ENCODE results near the gene OR52K2.
"Not testable (repeated sequence)": the region's sequence is repeated elsewhere in the genome, so short reads cannot be mapped to it uniquely, and the experiment has no call there.

The OR52K2 gene

GRCh38 chr11:4481240-4481582 lies 32.1 kb downstream of the OR52K2 start:
- H3K27ac ChIP-seq (ENCODE audit: low read length), result no peak overlapping the region
- H3K9me3 ChIP-seq (ENCODE audit: control insufficient read depth in 1 of 2, low read length in 2 of 2), result no peaks in the 10 kb centered on the region
- no peaks in the 10 kb centered on the region for H3K27me3 ChIP-seq (ENCODE audit: low read depth, low read length)
- H3K4me1 ChIP-seq (ENCODE audit: control insufficient read depth in 1 of 2, insufficient read depth in 2 of 2, low read length in 2 of 2), result no peaks in the 10 kb centered on the region
- no peaks in the 10 kb centered on the region for H3K36me3 ChIP-seq (ENCODE audit: control insufficient read depth in 1 of 2, insufficient read depth in 2 of 2, low read length in 2 of 2)
- no peak overlapping the region for H3K4me3 ChIP-seq (ENCODE audit: low read depth in 1 of 2, low read length in 2 of 2)

- H3K4me3 ChIP-seq (ENCODE audit: low read depth in 1 of 2, low read length in 2 of 2), result no peak within 1 kb of the TSS
- H3K27ac ChIP-seq (ENCODE audit: low read length), result no peak within 1 kb of the TSS
- H3K9me3 ChIP-seq (ENCODE audit: control insufficient read depth in 1 of 2, low read length in 2 of 2), result no peaks in the 10 kb centered on the region
- no peaks in the 10 kb centered on the region for H3K36me3 ChIP-seq (ENCODE audit: control insufficient read depth in 1 of 2, insufficient read depth in 2 of 2, low read length in 2 of 2)
- no peaks in the 10 kb centered on the region for H3K4me1 ChIP-seq (ENCODE audit: control insufficient read depth in 1 of 2, insufficient read depth in 2 of 2, low read length in 2 of 2)
- no peaks in the 10 kb centered on the region for H3K27me3 ChIP-seq (ENCODE audit: low read depth, low read length)
These were observed 33.4 kb downstream of the OR52K2 start, which contains the start of gene OR52K1 for GRCh38 chr11:4482445-4482844. TSS of gene OR52K1 (plus strand) at chr11:4482646. CDS start at chr11:4488901, 6,255 bp downstream.

- Histone ChIP-seq H3K27ac (ENCODE audit: low read length) (no peak overlapping the region), H3K4me3 (ENCODE audit: low read depth in 1 of 2, low read length in 2 of 2) (no peak overlapping the region), H3K4me1 (ENCODE audit: control insufficient read depth in 1 of 2, insufficient read depth in 2 of 2, low read length in 2 of 2) (no peaks in the 10 kb centered on the region), H3K27me3 (ENCODE audit: low read depth, low read length) (no peaks in the 10 kb centered on the region), H3K9me3 (ENCODE audit: control insufficient read depth in 1 of 2, low read length in 2 of 2) (no peaks in the 10 kb centered on the region), H3K36me3 (ENCODE audit: control insufficient read depth in 1 of 2, insufficient read depth in 2 of 2, low read length in 2 of 2) (no peaks in the 10 kb centered on the region)
These were observed 35.2 kb downstream of the OR52K2 start for GRCh38 chr11:4484310-4484709.

GRCh38 chr11:4491405-4491804 lies 42.3 kb downstream of the OR52K2 start:
- H3K27me3 ChIP-seq (ENCODE audit: low read depth, low read length); H3K4me1 ChIP-seq (ENCODE audit: control insufficient read depth in 1 of 2, insufficient read depth in 2 of 2, low read length in 2 of 2); H3K27ac ChIP-seq (ENCODE audit: low read length); H3K36me3 ChIP-seq (ENCODE audit: control insufficient read depth in 1 of 2, insufficient read depth in 2 of 2, low read length in 2 of 2); H3K9me3 ChIP-seq (ENCODE audit: control insufficient read depth in 1 of 2, low read length in 2 of 2); H3K4me3 ChIP-seq (ENCODE audit: low read depth in 1 of 2, low read length in 2 of 2): not testable (repeated sequence)

GRCh38 chr11:4491878-4492606 lies 42.9 kb downstream of the OR52K2 start:
- Histone ChIP-seq H3K4me3 (ENCODE audit: low read depth in 1 of 2, low read length in 2 of 2) (no peak overlapping the region), H3K27me3 (ENCODE audit: low read depth, low read length) (peaks cover 4% of the 10 kb centered on the region), H3K36me3 (ENCODE audit: control insufficient read depth in 1 of 2, insufficient read depth in 2 of 2, low read length in 2 of 2) (no peaks in the 10 kb centered on the region), H3K9me3 (ENCODE audit: control insufficient read depth in 1 of 2, low read length in 2 of 2) (no peaks in the 10 kb centered on the region), H3K27ac (ENCODE audit: low read length) (no peak overlapping the region), H3K4me1 (ENCODE audit: control insufficient read depth in 1 of 2, insufficient read depth in 2 of 2, low read length in 2 of 2) (peaks cover 0 to 5% of the 10 kb centered on the region in 2 donors)

- H3K4me3 ChIP-seq (ENCODE audit: low read depth in 1 of 2, low read length in 2 of 2), result no peak overlapping the region
- H3K9me3 ChIP-seq (ENCODE audit: control insufficient read depth in 1 of 2, low read length in 2 of 2), result no peaks in the 10 kb centered on the region
- H3K27me3 ChIP-seq (ENCODE audit: low read depth, low read length), result peaks cover 4% of the 10 kb centered on the region
- no peaks in the 10 kb centered on the region for H3K36me3 ChIP-seq (ENCODE audit: control insufficient read depth in 1 of 2, insufficient read depth in 2 of 2, low read length in 2 of 2)
- peaks cover 0 to 5% of the 10 kb centered on the region in 2 donors for H3K4me1 ChIP-seq (ENCODE audit: control insufficient read depth in 1 of 2, insufficient read depth in 2 of 2, low read length in 2 of 2)
- H3K27ac ChIP-seq (ENCODE audit: low read length), result no peak overlapping the region
These were observed 44.4 kb downstream of the OR52K2 start for GRCh38 chr11:4493480-4493818.

GRCh38 chr11:4495487-4495886 lies 46.4 kb downstream of the OR52K2 start:
- H3K27ac ChIP-seq (ENCODE audit: low read length), result no peak overlapping the region
- no peaks in the 10 kb centered on the region for H3K36me3 ChIP-seq (ENCODE audit: control insufficient read depth in 1 of 2, insufficient read depth in 2 of 2, low read length in 2 of 2)
- H3K4me3 ChIP-seq (ENCODE audit: low read depth in 1 of 2, low read length in 2 of 2), result no peak overlapping the region
- peaks cover 4% of the 10 kb centered on the region for H3K27me3 ChIP-seq (ENCODE audit: low read depth, low read length)
- no peaks in the 10 kb centered on the region for H3K9me3 ChIP-seq (ENCODE audit: control insufficient read depth in 1 of 2, low read length in 2 of 2)
- H3K4me1 ChIP-seq (ENCODE audit: control insufficient read depth in 1 of 2, insufficient read depth in 2 of 2, low read length in 2 of 2), result peaks cover 0 to 5% of the 10 kb centered on the region in 2 donors

GRCh38 chr11:4495986-4496385 lies 46.9 kb downstream of the OR52K2 start:
- Histone ChIP-seq H3K27me3 (ENCODE audit: low read depth, low read length) (peaks cover 4% of the 10 kb centered on the region), H3K4me3 (ENCODE audit: low read depth in 1 of 2, low read length in 2 of 2) (no peak overlapping the region), H3K4me1 (ENCODE audit: control insufficient read depth in 1 of 2, insufficient read depth in 2 of 2, low read length in 2 of 2) (peaks cover 0 to 5% of the 10 kb centered on the region in 2 donors), H3K9me3 (ENCODE audit: control insufficient read depth in 1 of 2, low read length in 2 of 2) (no peaks in the 10 kb centered on the region), H3K27ac (ENCODE audit: low read length) (no peak overlapping the region), H3K36me3 (ENCODE audit: control insufficient read depth in 1 of 2, insufficient read depth in 2 of 2, low read length in 2 of 2) (no peaks in the 10 kb centered on the region)

- Histone ChIP-seq H3K27ac (ENCODE audit: low read length) (no peak overlapping the region), H3K4me1 (ENCODE audit: control insufficient read depth in 1 of 2, insufficient read depth in 2 of 2, low read length in 2 of 2) (peaks cover 0 to 5% of the 10 kb centered on the region in 2 donors), H3K36me3 (ENCODE audit: control insufficient read depth in 1 of 2, insufficient read depth in 2 of 2, low read length in 2 of 2) (no peaks in the 10 kb centered on the region)
These were observed 47.6 kb downstream of the OR52K2 start for GRCh38 chr11:4496557-4497248.

More at GRCh38 chr11:4496557-4497248, 47.6 kb downstream of the OR52K2 start:
- Histone ChIP-seq H3K27me3 (ENCODE audit: low read depth, low read length) (peaks cover 4% of the 10 kb centered on the region), H3K4me3 (ENCODE audit: low read depth in 1 of 2, low read length in 2 of 2) (no peak overlapping the region), H3K9me3 (ENCODE audit: control insufficient read depth in 1 of 2, low read length in 2 of 2) (no peaks in the 10 kb centered on the region)
